Endometrial microvascular endothelial cells (primary cell): ENCODE data around the gene TMCC2. TPM values are rescaled to one million over a fixed set of nuclear protein-coding genes. Genes with fewer than 3 reads are reported as not detected.

ENCODE experiments used
- in situ Hi-C: cut with HindIII; loops from 2 replicates; pipeline ENCODE4 v1.10.0; 2017; ENCODE audit warnings: low sequenced_read_pairs, low pct_unique_long_range_greater_than_20kb; ENCODE audit errors: inconsistent ontology term
- total RNA-seq: library from RNA; depleted of rRNA; stranded (reverse); fragments of >200 nt; gene quantifications from one replicate; pipeline ENCODE4 v1.2.3, GENCODE V29; 2015; ENCODE audit errors: inconsistent ontology term

TMCC2 gene
- total RNA-seq, 1 donor from 2014 or later = 3.0 TPM

DNA sequence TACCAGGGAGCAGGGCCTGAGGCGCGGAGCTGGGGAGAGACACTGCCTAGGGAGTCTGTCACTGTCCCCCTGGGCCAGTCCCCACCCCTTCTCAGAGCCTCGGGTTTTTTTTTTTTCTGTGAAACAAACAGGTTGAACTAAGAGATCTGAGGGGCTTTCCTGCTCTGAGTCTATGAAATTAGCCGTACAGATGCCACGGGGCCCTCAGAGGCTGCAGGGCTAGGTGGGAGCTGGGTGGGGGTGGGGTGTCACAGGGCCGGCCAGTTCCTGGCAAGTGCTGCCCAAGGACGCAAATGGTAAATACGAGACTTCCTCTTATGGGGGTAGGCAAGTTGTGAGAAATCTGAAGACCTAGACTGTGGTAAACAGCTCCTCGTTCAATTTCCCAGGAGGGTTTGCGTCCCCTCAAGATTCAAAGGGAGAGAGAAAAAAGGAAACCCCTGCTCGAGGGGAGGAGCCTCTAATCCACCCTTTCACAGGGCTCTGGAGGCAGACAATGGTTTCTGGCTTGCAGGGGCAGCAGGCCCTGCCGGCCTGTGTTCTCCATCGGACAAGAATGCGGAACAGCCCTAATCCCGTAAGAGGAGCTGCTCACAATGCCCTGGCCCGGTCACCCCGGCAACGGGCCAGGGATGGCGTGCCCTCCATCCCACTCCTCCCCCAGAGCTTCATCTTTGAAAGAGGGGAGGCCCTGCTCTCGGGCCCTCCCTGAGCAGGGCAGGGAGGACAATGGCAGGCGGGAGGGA is 86.0 kb downstream of the TMCC2 start:
- in situ Hi-C loops = no loop called here

DNA sequence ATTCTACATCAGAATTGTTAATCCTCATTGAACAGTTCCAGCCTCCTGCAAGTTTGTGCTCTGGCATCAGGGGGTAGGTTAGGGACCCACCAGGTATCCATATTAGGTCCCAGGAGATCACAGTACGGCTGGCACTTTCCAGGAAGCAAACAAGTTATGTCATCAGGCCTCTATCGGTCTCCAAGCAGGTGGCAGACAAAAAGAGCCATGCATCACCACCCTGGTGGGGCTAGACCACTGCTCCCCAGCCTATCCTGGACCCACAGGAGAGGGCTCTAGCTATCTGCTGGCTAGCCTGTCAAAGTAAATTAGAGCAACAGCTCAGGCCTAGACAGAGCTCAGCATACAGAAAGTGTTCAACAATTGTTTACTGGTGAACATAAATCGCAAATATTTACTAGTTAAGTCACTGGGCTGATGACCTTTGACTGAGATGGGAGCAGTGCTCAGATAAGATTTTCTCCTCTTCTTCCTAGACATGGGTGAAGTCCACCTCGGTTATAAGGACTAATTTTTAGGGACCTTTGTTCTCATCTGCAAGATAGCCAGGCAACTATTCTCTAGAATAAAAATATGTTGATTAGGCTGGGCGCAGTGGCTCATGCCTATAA is 87.4 kb downstream of the TMCC2 start:
- in situ Hi-C loops = no loop called here

DNA sequence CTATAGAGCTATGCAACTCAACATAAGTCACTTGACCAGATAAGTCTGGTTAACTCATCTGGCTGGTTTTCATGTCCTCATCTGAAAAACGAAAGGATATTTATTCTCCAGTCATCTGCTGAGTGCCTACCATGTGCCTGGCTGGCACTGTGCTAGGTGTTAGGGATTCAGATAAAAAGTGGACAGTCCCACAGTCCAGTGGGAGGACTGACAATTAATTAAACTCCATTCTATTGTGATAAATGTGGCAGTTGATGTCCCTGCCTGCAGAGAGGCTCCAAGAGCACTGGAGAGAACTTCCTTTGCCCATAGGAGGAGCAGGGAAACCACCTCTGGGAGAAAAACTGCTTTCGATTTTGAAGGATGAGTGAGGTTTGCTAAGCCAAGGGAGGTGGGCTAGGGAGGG is 88.4 kb downstream of the TMCC2 start:
- in situ Hi-C loops = no loop called here

DNA sequence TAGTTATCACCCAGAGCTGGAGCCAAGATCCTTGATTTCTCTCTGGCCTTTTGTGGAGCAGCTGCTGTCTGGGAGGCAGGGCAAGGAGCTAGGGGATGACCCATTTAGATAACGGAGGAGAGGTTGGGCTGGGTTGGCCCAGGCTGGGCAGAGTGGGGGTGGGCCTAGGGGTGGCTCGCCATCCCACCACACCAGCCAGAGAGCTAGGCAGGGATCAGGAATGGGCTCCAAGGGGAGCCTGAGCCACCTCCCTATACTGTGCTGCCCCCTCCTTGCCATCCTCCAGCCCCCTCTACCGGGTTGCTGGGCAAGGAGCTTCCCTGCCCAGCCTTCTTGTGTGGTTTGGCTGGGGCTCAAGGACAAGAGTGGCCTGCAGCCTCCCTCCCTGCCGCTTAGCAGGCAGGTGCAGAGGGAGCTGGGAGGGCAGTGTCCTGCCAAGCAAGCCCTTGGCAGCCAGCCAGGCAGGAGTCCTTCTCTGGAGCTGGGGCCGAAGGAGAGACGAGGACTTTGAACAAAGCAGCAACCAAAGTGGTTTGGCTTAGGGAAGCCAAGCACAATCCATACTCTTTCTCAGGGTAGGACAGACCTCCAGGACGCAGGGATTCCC is 89.7 kb downstream of the TMCC2 start:
- in situ Hi-C loops = no loop called here

DNA sequence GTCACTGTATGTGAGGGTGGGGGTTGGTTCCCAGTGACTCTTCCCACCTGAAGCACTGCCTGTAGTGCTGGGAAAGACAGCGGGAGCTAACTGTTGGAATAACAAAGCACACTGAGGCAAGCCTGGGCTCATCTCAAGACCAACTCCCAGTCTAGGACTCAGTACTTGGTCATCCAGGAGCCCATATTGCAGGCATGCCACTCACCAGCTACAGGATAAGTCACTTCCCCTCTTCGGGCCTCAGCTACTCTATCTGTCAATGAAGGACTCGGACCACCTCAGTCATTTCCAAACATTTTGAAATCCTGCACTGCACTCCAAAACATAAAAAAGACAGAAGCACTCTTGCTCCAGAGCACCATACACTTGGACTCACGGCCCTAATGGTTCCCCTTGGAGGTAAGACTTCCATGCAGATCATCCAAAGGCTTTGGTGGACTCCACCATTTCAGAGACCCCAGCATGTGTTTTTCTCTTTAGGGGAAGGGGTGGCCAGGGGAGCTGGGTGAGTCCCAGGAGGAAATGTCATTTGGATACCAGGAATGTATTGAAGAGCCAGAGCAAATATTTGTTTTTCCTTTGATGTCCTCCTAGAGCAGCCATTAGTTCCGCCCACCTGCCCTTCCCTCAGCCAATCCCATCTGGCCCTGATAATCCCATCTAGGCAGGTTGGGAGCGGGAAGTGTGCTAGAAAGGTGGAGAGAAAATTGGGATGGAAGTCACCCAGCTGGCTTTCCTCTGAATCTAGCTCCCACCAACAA is 90.7 kb downstream of the TMCC2 start:
- in situ Hi-C loops = no loop called here

DNA sequence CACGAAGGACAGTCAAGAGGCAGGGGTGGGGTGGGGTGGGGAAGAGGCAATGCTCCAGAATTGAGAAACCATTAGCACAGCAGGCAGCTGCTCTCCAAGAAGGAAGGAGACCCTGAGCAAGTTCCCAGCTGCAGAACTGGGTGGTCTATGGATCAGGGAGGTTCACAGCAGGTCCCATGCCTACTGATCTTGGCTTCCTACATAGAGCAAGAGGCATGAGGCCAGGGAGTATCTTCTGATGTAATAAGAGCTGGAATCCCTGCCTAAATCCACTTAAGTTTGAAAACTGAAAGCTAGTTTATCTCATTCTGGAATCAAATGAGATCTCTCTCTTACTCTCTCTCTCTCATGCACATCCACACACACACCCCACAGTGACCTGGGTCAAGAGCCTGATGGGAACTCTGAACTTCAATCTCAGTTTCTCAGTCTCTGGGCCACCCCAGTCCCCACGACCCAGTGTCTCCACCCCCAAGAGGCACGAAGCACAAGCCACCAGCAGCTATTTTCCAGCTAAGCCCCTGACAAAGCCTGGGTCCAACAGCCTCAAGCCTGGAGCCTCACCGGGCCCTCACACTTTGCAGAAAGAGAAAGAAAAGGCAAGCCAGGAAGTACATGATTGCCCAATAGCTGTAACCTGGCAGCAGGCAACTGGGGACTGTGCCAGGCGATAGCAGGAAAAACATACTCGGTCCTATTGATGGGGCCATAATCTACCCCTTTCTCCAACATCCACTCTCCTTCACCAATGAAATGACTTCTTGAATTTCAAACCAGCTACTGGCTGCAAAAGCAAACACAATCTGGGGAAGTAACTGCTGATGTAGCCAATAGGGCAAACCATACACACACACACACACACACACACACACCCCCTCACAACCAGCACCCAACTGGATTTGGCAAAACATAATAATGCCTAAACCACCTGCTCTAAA is 91.6 kb downstream of the TMCC2 start:
- in situ Hi-C loops = no loop called here

DNA sequence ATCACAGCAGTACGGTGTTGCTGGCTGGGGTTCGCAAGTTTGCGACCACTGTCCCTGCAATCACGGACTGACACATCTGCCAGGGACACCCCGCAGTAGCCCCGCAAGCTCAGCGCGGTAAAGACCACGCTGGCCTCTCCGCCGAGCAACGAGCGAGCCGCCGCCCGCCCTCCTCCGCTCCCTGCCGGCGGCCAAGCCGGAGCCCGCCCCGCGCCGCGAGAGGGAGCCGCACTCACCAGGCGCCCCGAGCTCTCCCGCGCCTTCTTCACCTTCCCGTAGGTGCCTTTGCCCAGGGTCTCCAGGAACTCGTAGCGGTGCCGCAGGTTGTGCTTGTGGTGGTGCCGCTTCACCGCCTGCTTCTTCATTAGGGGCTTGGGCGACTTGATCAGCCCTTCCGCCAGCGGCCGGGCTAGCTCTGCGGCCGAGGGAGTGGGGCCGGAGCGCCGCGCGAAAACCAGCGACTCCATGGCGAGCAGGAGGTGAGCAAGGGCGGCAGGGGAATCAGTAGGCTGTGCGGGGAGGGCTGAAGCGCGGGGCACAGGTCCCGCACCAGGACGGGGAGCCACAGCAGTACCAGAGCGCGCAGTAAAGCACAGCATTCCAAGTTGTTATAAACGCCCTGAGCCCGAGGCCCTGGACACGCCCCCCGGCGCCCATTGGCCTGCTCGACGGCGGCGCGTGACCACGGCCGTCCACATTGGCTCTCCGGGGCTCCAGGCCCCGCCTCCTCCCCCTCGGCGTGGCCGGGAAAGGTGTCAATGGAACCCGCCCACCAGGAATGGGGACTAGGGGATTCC is 93.6 kb downstream of the TMCC2 start, which contains the start of gene NUAK2:
NUAK2 (minus strand) TSS at position 584 of the 797 bp plus-strand sequence; CDS start at position 467, 117 bp downstream.
- in situ Hi-C loops = no loop called here

DNA sequence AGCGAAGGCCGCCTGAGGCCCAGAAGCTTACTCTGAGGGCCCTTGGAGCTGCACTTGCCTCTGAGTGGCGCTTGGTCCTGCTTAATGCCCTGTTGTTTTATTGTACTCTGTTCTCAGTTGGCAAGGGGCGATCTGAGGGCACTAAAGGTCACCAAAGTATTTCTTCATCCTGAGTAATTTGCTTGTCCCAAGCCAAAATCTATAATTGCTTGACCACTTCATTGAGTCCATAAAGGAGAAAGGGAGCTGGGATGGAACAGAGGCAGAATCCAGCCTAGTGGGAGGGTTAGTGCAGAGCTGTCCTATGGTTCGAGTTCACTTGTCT is 94.2 kb downstream of the TMCC2 start:
- in situ Hi-C loops = no loop called here

Other genes with a start within 250 kb of the TMCC2 start
- gene CNTN2, start 184.7 kb upstream of the TMCC2 start, total RNA-seq = not detected
- 2.0 TPM for gene TMEM81, start 143.5 kb upstream of the TMCC2 start, total RNA-seq
- 15.4 TPM for gene RBBP5, start 106.0 kb upstream of the TMCC2 start, total RNA-seq
- 6.5 TPM for gene DSTYK, start 16.2 kb upstream of the TMCC2 start, total RNA-seq
- gene NUAK2, start 93.8 kb downstream of the TMCC2 start, total RNA-seq = 3.7 TPM
- gene KLHDC8A, start 129.0 kb downstream of the TMCC2 start, total RNA-seq = not detected
- not detected for gene LEMD1, start 194.1 kb downstream of the TMCC2 start, total RNA-seq
- gene BLACAT1, start 228.1 kb downstream of the TMCC2 start, total RNA-seq = not detected